CD14-positive monocyte (primary cell): ENCODE measurements around the gene STKLD1. TPM values are rescaled to one million over a fixed set of nuclear protein-coding genes. Genes with fewer than 3 reads are reported as not detected.

Experiments
- DNase-seq, 3 donors: peaks; one replicate each; pipeline ENCODE4 v3.0.0-alpha.2; 2011 to 2022
- H2AFZ ChIP-seq: 2 replicates; pipeline ENCODE4 v1.6.0; 2012; ENCODE audit warnings: mild to moderate bottlenecking, low read depth, low read length, inconsistent platforms; ENCODE audit not compliant: insufficient read depth, poor library complexity, severe bottlenecking
- H3K27ac ChIP-seq, 2 donors: 1 replicate in 1 of 2; 2 replicates in 1 of 2; pipeline ENCODE4 v1.5.1; 2012 to 2013; ENCODE audit warnings: low read length in 2 of 2, control low read depth in 1 of 2, inconsistent platforms in 1 of 2, low read depth in 1 of 2, mild to moderate bottlenecking in 1 of 2
- H3K27me3 ChIP-seq, 2 donors: one replicate each; pipeline versions ENCODE4 v1.6.0 to v1.6.1; 2011 to 2013; ENCODE audit warnings: low read length in 2 of 2; ENCODE audit not compliant: control insufficient read depth in 2 of 2, insufficient read depth in 2 of 2
- H3K36me3 ChIP-seq, 2 donors: replicated peaks in 1 of 2; 1 replicate in 1 of 2; 2 replicates in 1 of 2; pipeline versions ENCODE4 v1.5.1 to v1.6.1; 2012 to 2013; ENCODE audit warnings: low read length in 2 of 2, control low read depth in 1 of 2, inconsistent platforms in 1 of 2, mild to moderate bottlenecking in 1 of 2; ENCODE audit not compliant: insufficient read depth in 2 of 2, control insufficient read depth in 1 of 2
- H3K4me1 ChIP-seq, 2 donors: 1 replicate in 1 of 2; 2 replicates in 1 of 2; pipeline versions ENCODE4 v1.5.1 to v1.6.1; 2012 to 2013; ENCODE audit warnings: low read length in 2 of 2, control low read depth in 1 of 2, inconsistent platforms in 1 of 2, mild to moderate bottlenecking in 1 of 2, moderate library complexity in 1 of 2; ENCODE audit not compliant: insufficient read depth in 2 of 2, control insufficient read depth in 1 of 2
- H3K4me2 ChIP-seq: replicated peaks from 2 replicates; pipeline ENCODE3; 2012; ENCODE audit warnings: low read length, moderate library complexity, mild to moderate bottlenecking; ENCODE audit not compliant: poor library complexity, severe bottlenecking; ENCODE audit errors: extremely low read depth
- H3K4me3 ChIP-seq, 3 experiments: fragments of 200-600 bp in 1 of 3; sonication (generic) in 1 of 3; replicated peaks in 1 of 3; 1 replicate in 2 of 3; 2 replicates in 1 of 3; pipeline ENCODE4 v1.5.1; 2011 to 2013; ENCODE audit warnings: low read length in 3 of 3, mild to moderate bottlenecking in 3 of 3, control low read depth in 2 of 3, low read depth in 2 of 3, inconsistent platforms in 1 of 3, moderate library complexity in 1 of 3
- H3K79me2 ChIP-seq: 2 replicates; pipeline ENCODE4 v1.6.0; 2012; ENCODE audit warnings: mild to moderate bottlenecking, control low read depth, inconsistent platforms, low read length, moderate library complexity; ENCODE audit not compliant: insufficient read depth
- H3K9ac ChIP-seq: 2 replicates; pipeline ENCODE4 v1.6.0; 2017; ENCODE audit warnings: low read length, mild to moderate bottlenecking; ENCODE audit not compliant: insufficient read depth, poor library complexity, severe bottlenecking
- H3K9me3 ChIP-seq, 2 donors: replicated peaks in 1 of 2; 1 replicate in 1 of 2; 2 replicates in 1 of 2; pipeline versions ENCODE4 v1.5.1 to v1.6.1; 2012 to 2013; ENCODE audit warnings: low read length in 2 of 2, control low read depth in 1 of 2; ENCODE audit not compliant: control insufficient read depth in 1 of 2, insufficient read depth in 1 of 2
- H4K20me1 ChIP-seq: 2 replicates; pipeline ENCODE4 v1.6.0; 2012; ENCODE audit warnings: mild to moderate bottlenecking, low read length, control low read depth, moderate library complexity; ENCODE audit not compliant: insufficient read depth
- H3K27ac Mint-ChIP-seq, 7 donors: one replicate each; pipeline ENCODE4 v1.8.0; 2020; ENCODE audit warnings: mild to moderate bottlenecking in 7 of 7, mixed read lengths in 7 of 7, moderate library complexity in 6 of 7, inconsistent platforms in 2 of 7
- H3K27me3 Mint-ChIP-seq, 3 donors: one replicate each; pipeline ENCODE4 v1.8.0; 2021 to 2022; ENCODE audit warnings: low read depth in 3 of 3, mild to moderate bottlenecking in 3 of 3, mixed read lengths in 3 of 3, moderate library complexity in 3 of 3, inconsistent platforms in 1 of 3
- H3K36me3 Mint-ChIP-seq, 2 donors: one replicate each; pipeline ENCODE4 v1.8.0; 2020; ENCODE audit warnings: mixed read lengths in 2 of 2, inconsistent platforms in 1 of 2, mild to moderate bottlenecking in 1 of 2
- H3K4me1 Mint-ChIP-seq: one replicate; pipeline ENCODE4 v1.8.0; 2020; ENCODE audit warnings: mild to moderate bottlenecking, mixed read lengths
- H3K4me3 Mint-ChIP-seq, 2 donors: one replicate each; pipeline ENCODE4 v1.8.0; 2020; ENCODE audit warnings: mild to moderate bottlenecking in 2 of 2, mixed read lengths in 2 of 2, moderate library complexity in 1 of 2
- H3K9me3 Mint-ChIP-seq, 7 donors: one replicate each; pipeline ENCODE4 v1.8.0; 2020 to 2022; ENCODE audit warnings: mixed read lengths in 7 of 7, mild to moderate bottlenecking in 6 of 7, moderate library complexity in 6 of 7, inconsistent platforms in 2 of 7
- WGBS: methylation state at CpG from one replicate; pipeline ENCODE4 v1.1.5; 2013; ENCODE audit warnings: missing lambda C conversion rate; ENCODE audit not compliant: insufficient coverage; 5-methylcytosine and 5-hydroxymethylcytosine counted together
- intact Hi-C, 2 donors: fragments of 100-400 bp; cut with micrococcal nuclease; formaldehyde crosslinking; loops; one replicate each; pipeline versions ENCODE4 v1.15.0 to v1.15.1; 2023
- polyA plus RNA-seq, 3 donors: library from polyadenylated mRNA; depleted of rRNA in 1 of 3; unstranded in 2 of 3; stranded (reverse) in 1 of 3; fragments of 300-500 nt in 2 of 3; fragments of >200 nt in 1 of 3; fragmentation: Illumina TruSeq in 2 of 3; gene quantifications; 1 replicate in 2 of 3; 2 replicates in 1 of 3; pipeline ENCODE4 v1.2.3, GENCODE V29; 2012 to 2021
- TF ChIP-seq, protein P1 (sequence below): fragments of 200-600 bp; IDR thresholded peaks from one replicate; pipeline ENCODE4 v1.8.0; 2022; ENCODE audit warnings: antibody characterized with exemption, mild to moderate bottlenecking

Gene STKLD1
- polyA plus RNA-seq, 3 donors, result 0.27 TPM; not detected in 2

- H3K79me2 ChIP-seq, result peaks cover 45% of the 10 kb centered on the region
- H3K27ac Mint-ChIP-seq, result peak overlapping the region in 3 of 7 donors; percentile 51 to 75 (median 62)
- no peak overlapping the region for H2AFZ ChIP-seq
- peaks cover 49 to 56% of the 10 kb centered on the region in 2 donors for H3K36me3 ChIP-seq
- peaks cover 33 to 43% of the 10 kb centered on the region in 2 donors for H3K4me1 ChIP-seq
- 86% methylated on average over 8 of the region's 14 CpGs for WGBS
- intact Hi-C loops, result no loop called here
- no peak overlapping the region for H3K4me3 ChIP-seq
- peaks cover 0 to 2% (median 0%) of the 10 kb centered on the region in 3 donors for H3K27me3 Mint-ChIP-seq
- H3K27ac ChIP-seq, result no peak overlapping the region
- H3K9me3 ChIP-seq, result no peaks in the 10 kb centered on the region
- peaks cover 46 to 56% of the 10 kb centered on the region in 2 donors for H3K36me3 Mint-ChIP-seq
- H3K4me3 Mint-ChIP-seq, result no peak overlapping the region
- H3K27me3 ChIP-seq, result no peaks in the 10 kb centered on the region
- TF ChIP-seq, protein P1, sequence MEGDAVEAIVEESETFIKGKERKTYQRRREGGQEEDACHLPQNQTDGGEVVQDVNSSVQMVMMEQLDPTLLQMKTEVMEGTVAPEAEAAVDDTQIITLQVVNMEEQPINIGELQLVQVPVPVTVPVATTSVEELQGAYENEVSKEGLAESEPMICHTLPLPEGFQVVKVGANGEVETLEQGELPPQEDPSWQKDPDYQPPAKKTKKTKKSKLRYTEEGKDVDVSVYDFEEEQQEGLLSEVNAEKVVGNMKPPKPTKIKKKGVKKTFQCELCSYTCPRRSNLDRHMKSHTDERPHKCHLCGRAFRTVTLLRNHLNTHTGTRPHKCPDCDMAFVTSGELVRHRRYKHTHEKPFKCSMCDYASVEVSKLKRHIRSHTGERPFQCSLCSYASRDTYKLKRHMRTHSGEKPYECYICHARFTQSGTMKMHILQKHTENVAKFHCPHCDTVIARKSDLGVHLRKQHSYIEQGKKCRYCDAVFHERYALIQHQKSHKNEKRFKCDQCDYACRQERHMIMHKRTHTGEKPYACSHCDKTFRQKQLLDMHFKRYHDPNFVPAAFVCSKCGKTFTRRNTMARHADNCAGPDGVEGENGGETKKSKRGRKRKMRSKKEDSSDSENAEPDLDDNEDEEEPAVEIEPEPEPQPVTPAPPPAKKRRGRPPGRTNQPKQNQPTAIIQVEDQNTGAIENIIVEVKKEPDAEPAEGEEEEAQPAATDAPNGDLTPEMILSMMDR, result peak; percentile 41
- H3K4me1 Mint-ChIP-seq, result peaks cover 38% of the 10 kb centered on the region
- peak in 2 of 3 donors; percentile 42 to 46 for DNase-seq
- H3K9me3 Mint-ChIP-seq, result peaks cover 0 to 4% (median 0%) of the 10 kb centered on the region in 7 donors
- H3K4me2 ChIP-seq, result no peak overlapping the region
- H4K20me1 ChIP-seq, result peaks cover 62% of the 10 kb centered on the region
- no peak overlapping the region for H3K9ac ChIP-seq
Measured at GRCh38 chr9:133351908-133352634, 24.1 kb upstream of the STKLD1 start.

GRCh38 chr9:133352635-133353340, 23.4 kb upstream of the STKLD1 start:
- Histone ChIP-seq H3K79me2 (peaks cover 43% of the 10 kb centered on the region), H4K20me1 (peaks cover 62% of the 10 kb centered on the region), H3K9ac (no peak overlapping the region), H3K27me3 (no peaks in the 10 kb centered on the region), H3K4me2 (no peak overlapping the region), H3K36me3 (peaks cover 49 to 56% of the 10 kb centered on the region in 2 donors), H3K4me3 (no peak overlapping the region), H3K9me3 (no peaks in the 10 kb centered on the region), H3K27ac (no peak overlapping the region), H2AFZ (no peak overlapping the region), H3K4me1 (peaks cover 38 to 47% of the 10 kb centered on the region in 2 donors)
- peak overlapping the region in 4 of 7 donors; percentile 6 to 62 (median 39) for H3K27ac Mint-ChIP-seq
- DNase-seq, result no peak
- peaks cover 0 to 4% (median 0%) of the 10 kb centered on the region in 7 donors for H3K9me3 Mint-ChIP-seq
- peaks cover 43% of the 10 kb centered on the region for H3K4me1 Mint-ChIP-seq
- no peak overlapping the region for H3K4me3 Mint-ChIP-seq
- WGBS, result 85% methylated on average over 6 of the region's 8 CpGs
- H3K27me3 Mint-ChIP-seq, result peaks cover 0 to 2% (median 0%) of the 10 kb centered on the region in 3 donors
- TF ChIP-seq, protein P1, result no peak
- intact Hi-C loops, result no loop called here
- peaks cover 49 to 59% of the 10 kb centered on the region in 2 donors for H3K36me3 Mint-ChIP-seq
